HEK293 (cell line): Measurements from ENCODE around the gene ALX1.

Source experiments
- GLIS2 ChIP-seq: fragments of 450-650 bp; formaldehyde crosslinking; IDR thresholded peaks from 2 replicates; pipeline ENCODE4 v1.5.1; 2016; ENCODE audit warnings: missing biosample characterization, missing genetic modification characterization
- IKZF3 ChIP-seq: fragments of 450-650 bp; IDR thresholded peaks from 2 replicates; pipeline ENCODE4 v1.5.0; 2018; ENCODE audit warnings: missing biosample characterization, mild to moderate bottlenecking, missing genetic modification characterization, moderate library complexity
- KLF16 ChIP-seq: fragments of 450-650 bp; formaldehyde crosslinking; IDR thresholded peaks from 2 replicates; pipeline ENCODE4 v1.5.1; 2017; ENCODE audit warnings: missing biosample characterization, missing genetic modification characterization
- REPIN1 ChIP-seq: fragments of 450-650 bp; formaldehyde crosslinking; IDR thresholded peaks from 2 replicates; pipeline ENCODE4 v1.5.1; 2017; ENCODE audit warnings: missing biosample characterization, missing genetic modification characterization, low read depth
- SP3 ChIP-seq: fragments of 450-650 bp; formaldehyde crosslinking; IDR thresholded peaks from 2 replicates; pipeline ENCODE4 v1.5.1; 2016; ENCODE audit warnings: missing biosample characterization, missing genetic modification characterization
- ZBTB20 ChIP-seq: fragments of 450-650 bp; formaldehyde crosslinking; IDR thresholded peaks from 2 replicates; pipeline ENCODE4 v1.5.1; 2016; ENCODE audit warnings: missing biosample characterization, missing genetic modification characterization
- ZFHX2 ChIP-seq: fragments of 450-650 bp; formaldehyde crosslinking; conservative IDR thresholded peaks from 2 replicates; pipeline ENCODE4 v1.5.1; 2016; ENCODE audit warnings: missing biosample characterization, missing genetic modification characterization
- ZNF184 ChIP-seq: fragments of 450-650 bp; IDR thresholded peaks from 2 replicates; pipeline ENCODE4 v1.5.1; 2018; ENCODE audit warnings: missing biosample characterization, mild to moderate bottlenecking, missing genetic modification characterization
- ZNF2 ChIP-seq: fragments of 450-650 bp; formaldehyde crosslinking; IDR thresholded peaks from 2 replicates; pipeline ENCODE4 v1.5.1; 2016; ENCODE audit warnings: missing biosample characterization, missing genetic modification characterization
- ZNF211 ChIP-seq: fragments of 450-650 bp; formaldehyde crosslinking; IDR thresholded peaks from 2 replicates; pipeline ENCODE4 v1.5.1; 2016; ENCODE audit warnings: low read depth, missing biosample characterization, missing genetic modification characterization
- ZNF366 ChIP-seq: fragments of 450-650 bp; formaldehyde crosslinking; conservative IDR thresholded peaks from 2 replicates; pipeline ENCODE4 v1.5.1; 2016; ENCODE audit warnings: missing biosample characterization, missing genetic modification characterization
- ZNF394 ChIP-seq: fragments of 450-650 bp; formaldehyde crosslinking; IDR thresholded peaks from 2 replicates; pipeline ENCODE4 v1.5.1; 2016; ENCODE audit warnings: missing biosample characterization, missing genetic modification characterization, mild to moderate bottlenecking, moderate library complexity, borderline replicate concordance
- TF ChIP-seq, protein P1 (sequence below): fragments of 450-650 bp; formaldehyde crosslinking; IDR thresholded peaks from 2 replicates; pipeline ENCODE4 v1.5.1; 2016; ENCODE audit warnings: missing biosample characterization, missing genetic modification characterization
- TF ChIP-seq, protein P2 (sequence below): fragments of 450-650 bp; formaldehyde crosslinking; IDR thresholded peaks from 2 replicates; pipeline ENCODE4 v1.5.1; 2017; ENCODE audit warnings: missing biosample characterization, missing genetic modification characterization
- TF ChIP-seq, protein P3 (sequence below): fragments of 450-650 bp; formaldehyde crosslinking; optimal IDR thresholded peaks from 2 replicates; pipeline ENCODE3; 2016; ENCODE audit warnings: missing biosample characterization, mild to moderate bottlenecking, missing genetic modification characterization
- TF ChIP-seq, protein P4 (sequence below): fragments of 450-650 bp; formaldehyde crosslinking; conservative IDR thresholded peaks from 2 replicates; pipeline ENCODE4 v1.5.1; 2016; ENCODE audit warnings: low read depth, missing biosample characterization, missing genetic modification characterization
- TF ChIP-seq, protein P5 (sequence below): fragments of 450-650 bp; formaldehyde crosslinking; IDR thresholded peaks from 2 replicates; pipeline ENCODE4 v1.5.1; 2017; ENCODE audit warnings: missing biosample characterization, missing genetic modification characterization
- TF ChIP-seq, protein P6 (sequence below): fragments of 450-650 bp; formaldehyde crosslinking; IDR thresholded peaks from 2 replicates; pipeline ENCODE4 v1.5.1; 2016; ENCODE audit warnings: missing biosample characterization, missing genetic modification characterization, borderline replicate concordance
- TF ChIP-seq, protein P7 (sequence below): fragments of 450-650 bp; formaldehyde crosslinking; IDR thresholded peaks from 2 replicates; pipeline ENCODE4 v1.5.1; 2016; ENCODE audit warnings: missing biosample characterization, missing genetic modification characterization

The ALX1 gene

DNA sequence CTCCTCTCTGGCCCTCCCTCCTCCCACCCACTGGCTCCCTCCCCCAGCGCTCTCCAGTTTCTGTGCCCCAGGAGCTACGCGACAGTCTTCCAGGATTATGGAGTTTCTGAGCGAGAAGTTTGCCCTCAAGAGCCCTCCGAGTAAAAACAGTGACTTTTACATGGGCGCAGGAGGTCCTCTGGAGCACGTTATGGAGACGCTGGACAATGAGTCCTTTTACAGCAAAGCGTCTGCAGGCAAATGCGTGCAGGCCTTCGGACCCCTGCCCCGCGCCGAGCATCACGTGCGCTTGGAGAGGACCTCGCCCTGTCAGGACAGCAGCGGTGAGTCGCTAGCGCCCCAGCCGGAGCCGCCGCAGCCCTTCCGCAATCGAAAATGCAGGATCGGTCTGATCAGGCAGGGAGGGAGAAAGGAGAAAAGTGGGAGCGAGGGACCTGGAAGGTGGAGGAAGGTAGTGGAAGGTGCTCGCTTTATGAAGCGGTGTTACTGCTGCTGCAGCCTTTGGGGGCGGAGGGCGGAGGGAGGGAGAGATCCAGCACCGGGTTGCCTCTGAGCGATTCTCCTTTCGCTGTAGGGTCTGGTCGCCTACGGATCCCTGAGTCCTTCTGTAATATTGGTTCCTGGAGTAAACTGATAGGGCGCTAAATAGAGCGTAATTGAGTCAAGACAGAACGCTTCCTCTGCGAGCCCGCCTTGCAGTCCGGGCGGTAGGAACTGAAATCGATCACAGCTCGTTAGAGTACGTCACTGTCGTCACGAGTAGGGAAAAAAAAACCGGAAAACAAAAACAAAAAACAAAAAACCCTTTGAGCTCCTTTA is at the start of gene ALX1 (continued):
- peak; percentile 93 for TF ChIP-seq ZNF366 (tag by site-specific recombination)
- TF ChIP-seq, protein P1, sequence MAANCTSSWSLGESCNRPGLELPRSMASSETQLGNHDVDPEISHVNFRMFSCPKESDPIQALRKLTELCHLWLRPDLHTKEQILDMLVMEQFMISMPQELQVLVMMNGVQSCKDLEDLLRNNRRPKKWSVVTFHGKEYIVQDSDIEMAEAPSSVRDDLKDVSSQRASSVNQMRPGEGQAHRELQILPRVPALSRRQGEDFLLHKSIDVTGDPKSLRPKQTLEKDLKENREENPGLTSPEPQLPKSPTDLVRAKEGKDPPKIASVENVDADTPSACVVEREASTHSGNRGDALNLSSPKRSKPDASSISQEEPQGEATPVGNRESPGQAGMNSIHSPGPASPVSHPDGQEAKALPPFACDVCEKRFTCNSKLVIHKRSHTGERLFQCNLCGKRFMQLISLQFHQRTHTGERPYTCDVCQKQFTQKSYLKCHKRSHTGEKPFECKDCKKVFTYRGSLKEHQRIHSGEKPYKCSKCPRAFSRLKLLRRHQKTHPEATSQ, result no peak
- no peak for TF ChIP-seq ZNF211 (tag by site-specific recombination)
- TF ChIP-seq, protein P2, sequence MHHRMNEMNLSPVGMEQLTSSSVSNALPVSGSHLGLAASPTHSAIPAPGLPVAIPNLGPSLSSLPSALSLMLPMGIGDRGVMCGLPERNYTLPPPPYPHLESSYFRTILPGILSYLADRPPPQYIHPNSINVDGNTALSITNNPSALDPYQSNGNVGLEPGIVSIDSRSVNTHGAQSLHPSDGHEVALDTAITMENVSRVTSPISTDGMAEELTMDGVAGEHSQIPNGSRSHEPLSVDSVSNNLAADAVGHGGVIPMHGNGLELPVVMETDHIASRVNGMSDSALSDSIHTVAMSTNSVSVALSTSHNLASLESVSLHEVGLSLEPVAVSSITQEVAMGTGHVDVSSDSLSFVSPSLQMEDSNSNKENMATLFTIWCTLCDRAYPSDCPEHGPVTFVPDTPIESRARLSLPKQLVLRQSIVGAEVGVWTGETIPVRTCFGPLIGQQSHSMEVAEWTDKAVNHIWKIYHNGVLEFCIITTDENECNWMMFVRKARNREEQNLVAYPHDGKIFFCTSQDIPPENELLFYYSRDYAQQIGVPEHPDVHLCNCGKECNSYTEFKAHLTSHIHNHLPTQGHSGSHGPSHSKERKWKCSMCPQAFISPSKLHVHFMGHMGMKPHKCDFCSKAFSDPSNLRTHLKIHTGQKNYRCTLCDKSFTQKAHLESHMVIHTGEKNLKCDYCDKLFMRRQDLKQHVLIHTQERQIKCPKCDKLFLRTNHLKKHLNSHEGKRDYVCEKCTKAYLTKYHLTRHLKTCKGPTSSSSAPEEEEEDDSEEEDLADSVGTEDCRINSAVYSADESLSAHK, result peak; percentile 49; the same call in 1 of the 2 replicates
- peak; percentile 64 for TF ChIP-seq SP3 (tag by site-specific recombination)
- TF ChIP-seq, protein P3, sequence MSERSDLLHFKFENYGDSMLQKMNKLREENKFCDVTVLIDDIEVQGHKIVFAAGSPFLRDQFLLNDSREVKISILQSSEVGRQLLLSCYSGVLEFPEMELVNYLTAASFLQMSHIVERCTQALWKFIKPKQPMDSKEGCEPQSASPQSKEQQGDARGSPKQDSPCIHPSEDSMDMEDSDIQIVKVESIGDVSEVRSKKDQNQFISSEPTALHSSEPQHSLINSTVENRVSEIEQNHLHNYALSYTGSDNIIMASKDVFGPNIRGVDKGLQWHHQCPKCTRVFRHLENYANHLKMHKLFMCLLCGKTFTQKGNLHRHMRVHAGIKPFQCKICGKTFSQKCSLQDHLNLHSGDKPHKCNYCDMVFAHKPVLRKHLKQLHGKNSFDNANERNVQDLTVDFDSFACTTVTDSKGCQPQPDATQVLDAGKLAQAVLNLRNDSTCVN, result peak; percentile 37
- TF ChIP-seq REPIN1 (tag by site-specific recombination), result 0 out of 2 replicates have a peak, but pooled peaks have one; percentile 21
- TF ChIP-seq ZNF394 (tag by site-specific recombination), result peak; percentile 63; the same call in 1 of the 2 replicates
- TF ChIP-seq ZNF184 (tag by site-specific recombination), result no peak
- TF ChIP-seq, protein P4, sequence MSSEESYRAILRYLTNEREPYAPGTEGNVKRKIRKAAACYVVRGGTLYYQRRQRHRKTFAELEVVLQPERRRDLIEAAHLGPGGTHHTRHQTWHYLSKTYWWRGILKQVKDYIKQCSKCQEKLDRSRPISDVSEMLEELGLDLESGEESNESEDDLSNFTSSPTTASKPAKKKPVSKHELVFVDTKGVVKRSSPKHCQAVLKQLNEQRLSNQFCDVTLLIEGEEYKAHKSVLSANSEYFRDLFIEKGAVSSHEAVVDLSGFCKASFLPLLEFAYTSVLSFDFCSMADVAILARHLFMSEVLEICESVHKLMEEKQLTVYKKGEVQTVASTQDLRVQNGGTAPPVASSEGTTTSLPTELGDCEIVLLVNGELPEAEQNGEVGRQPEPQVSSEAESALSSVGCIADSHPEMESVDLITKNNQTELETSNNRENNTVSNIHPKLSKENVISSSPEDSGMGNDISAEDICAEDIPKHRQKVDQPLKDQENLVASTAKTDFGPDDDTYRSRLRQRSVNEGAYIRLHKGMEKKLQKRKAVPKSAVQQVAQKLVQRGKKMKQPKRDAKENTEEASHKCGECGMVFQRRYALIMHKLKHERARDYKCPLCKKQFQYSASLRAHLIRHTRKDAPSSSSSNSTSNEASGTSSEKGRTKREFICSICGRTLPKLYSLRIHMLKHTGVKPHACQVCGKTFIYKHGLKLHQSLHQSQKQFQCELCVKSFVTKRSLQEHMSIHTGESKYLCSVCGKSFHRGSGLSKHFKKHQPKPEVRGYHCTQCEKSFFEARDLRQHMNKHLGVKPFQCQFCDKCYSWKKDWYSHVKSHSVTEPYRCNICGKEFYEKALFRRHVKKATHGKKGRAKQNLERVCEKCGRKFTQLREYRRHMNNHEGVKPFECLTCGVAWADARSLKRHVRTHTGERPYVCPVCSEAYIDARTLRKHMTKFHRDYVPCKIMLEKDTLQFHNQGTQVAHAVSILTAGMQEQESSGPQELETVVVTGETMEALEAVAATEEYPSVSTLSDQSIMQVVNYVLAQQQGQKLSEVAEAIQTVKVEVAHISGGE, result peak; percentile 34; the same call in 1 of the 2 replicates
- peak; percentile 74 for TF ChIP-seq GLIS2
- TF ChIP-seq ZNF2, result peak; percentile 87
- TF ChIP-seq, protein P5, sequence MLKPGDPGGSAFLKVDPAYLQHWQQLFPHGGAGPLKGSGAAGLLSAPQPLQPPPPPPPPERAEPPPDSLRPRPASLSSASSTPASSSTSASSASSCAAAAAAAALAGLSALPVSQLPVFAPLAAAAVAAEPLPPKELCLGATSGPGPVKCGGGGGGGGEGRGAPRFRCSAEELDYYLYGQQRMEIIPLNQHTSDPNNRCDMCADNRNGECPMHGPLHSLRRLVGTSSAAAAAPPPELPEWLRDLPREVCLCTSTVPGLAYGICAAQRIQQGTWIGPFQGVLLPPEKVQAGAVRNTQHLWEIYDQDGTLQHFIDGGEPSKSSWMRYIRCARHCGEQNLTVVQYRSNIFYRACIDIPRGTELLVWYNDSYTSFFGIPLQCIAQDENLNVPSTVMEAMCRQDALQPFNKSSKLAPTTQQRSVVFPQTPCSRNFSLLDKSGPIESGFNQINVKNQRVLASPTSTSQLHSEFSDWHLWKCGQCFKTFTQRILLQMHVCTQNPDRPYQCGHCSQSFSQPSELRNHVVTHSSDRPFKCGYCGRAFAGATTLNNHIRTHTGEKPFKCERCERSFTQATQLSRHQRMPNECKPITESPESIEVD, result no peak
- TF ChIP-seq ZFHX2 (tag by site-specific recombination), result peak; percentile 47
- TF ChIP-seq, protein P6, sequence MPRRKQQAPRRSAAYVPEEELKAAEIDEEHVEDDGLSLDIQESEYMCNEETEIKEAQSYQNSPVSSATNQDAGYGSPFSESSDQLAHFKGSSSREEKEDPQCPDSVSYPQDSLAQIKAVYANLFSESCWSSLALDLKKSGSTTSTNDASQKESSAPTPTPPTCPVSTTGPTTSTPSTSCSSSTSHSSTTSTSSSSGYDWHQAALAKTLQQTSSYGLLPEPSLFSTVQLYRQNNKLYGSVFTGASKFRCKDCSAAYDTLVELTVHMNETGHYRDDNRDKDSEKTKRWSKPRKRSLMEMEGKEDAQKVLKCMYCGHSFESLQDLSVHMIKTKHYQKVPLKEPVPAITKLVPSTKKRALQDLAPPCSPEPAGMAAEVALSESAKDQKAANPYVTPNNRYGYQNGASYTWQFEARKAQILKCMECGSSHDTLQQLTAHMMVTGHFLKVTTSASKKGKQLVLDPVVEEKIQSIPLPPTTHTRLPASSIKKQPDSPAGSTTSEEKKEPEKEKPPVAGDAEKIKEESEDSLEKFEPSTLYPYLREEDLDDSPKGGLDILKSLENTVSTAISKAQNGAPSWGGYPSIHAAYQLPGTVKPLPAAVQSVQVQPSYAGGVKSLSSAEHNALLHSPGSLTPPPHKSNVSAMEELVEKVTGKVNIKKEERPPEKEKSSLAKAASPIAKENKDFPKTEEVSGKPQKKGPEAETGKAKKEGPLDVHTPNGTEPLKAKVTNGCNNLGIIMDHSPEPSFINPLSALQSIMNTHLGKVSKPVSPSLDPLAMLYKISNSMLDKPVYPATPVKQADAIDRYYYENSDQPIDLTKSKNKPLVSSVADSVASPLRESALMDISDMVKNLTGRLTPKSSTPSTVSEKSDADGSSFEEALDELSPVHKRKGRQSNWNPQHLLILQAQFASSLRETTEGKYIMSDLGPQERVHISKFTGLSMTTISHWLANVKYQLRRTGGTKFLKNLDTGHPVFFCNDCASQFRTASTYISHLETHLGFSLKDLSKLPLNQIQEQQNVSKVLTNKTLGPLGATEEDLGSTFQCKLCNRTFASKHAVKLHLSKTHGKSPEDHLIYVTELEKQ (tag by site-specific recombination), result no peak
- TF ChIP-seq IKZF3 (tag by site-specific recombination), result peak; percentile 63
- TF ChIP-seq, protein P7, sequence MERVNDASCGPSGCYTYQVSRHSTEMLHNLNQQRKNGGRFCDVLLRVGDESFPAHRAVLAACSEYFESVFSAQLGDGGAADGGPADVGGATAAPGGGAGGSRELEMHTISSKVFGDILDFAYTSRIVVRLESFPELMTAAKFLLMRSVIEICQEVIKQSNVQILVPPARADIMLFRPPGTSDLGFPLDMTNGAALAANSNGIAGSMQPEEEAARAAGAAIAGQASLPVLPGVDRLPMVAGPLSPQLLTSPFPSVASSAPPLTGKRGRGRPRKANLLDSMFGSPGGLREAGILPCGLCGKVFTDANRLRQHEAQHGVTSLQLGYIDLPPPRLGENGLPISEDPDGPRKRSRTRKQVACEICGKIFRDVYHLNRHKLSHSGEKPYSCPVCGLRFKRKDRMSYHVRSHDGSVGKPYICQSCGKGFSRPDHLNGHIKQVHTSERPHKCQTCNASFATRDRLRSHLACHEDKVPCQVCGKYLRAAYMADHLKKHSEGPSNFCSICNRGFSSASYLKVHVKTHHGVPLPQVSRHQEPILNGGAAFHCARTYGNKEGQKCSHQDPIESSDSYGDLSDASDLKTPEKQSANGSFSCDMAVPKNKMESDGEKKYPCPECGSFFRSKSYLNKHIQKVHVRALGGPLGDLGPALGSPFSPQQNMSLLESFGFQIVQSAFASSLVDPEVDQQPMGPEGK (tag by site-specific recombination), result peak; percentile 69
- TF ChIP-seq KLF16 (tag by site-specific recombination), result peak; percentile 29; the same call in 1 of the 2 replicates
- peak; percentile 96 for TF ChIP-seq ZBTB20 (tag by site-specific recombination)
